Fibroblast of lung (primary cell): ENCODE data around the gene ZNRF3. TPM values are rescaled to one million over a fixed set of nuclear protein-coding genes. Genes with fewer than 3 reads are reported as not detected.

ENCODE experiments used
- DNase-seq, 2 donors: peaks; one replicate each; pipeline versions ENCODE4 v3.0.0 to v3.0.0-alpha.2; 2010; ENCODE audit warnings: low read depth in 2 of 2
- H2AFZ ChIP-seq: 2 replicates; pipeline ENCODE4 v1.5.1; 2012; ENCODE audit warnings: low read length, control low read depth, inconsistent platforms
- H3K27ac ChIP-seq: 2 replicates; pipeline ENCODE4 v1.5.1; 2011; ENCODE audit warnings: low read length, control low read depth; ENCODE audit not compliant: insufficient read depth
- H3K27me3 ChIP-seq: 2 replicates; pipeline ENCODE4 v1.5.1; 2011; ENCODE audit warnings: mild to moderate bottlenecking, low read length; ENCODE audit not compliant: control insufficient read depth, insufficient read depth
- H3K36me3 ChIP-seq: 2 replicates; pipeline ENCODE4 v1.5.1; 2011; ENCODE audit warnings: low read length; ENCODE audit not compliant: control insufficient read depth, insufficient read depth
- H3K4me1 ChIP-seq: 2 replicates; pipeline ENCODE4 v1.5.1; 2011; ENCODE audit warnings: low read length; ENCODE audit not compliant: control insufficient read depth, insufficient read depth; ENCODE audit errors: extremely low read depth
- H3K4me2 ChIP-seq: 2 replicates; pipeline ENCODE4 v1.5.1; 2011; ENCODE audit warnings: low read length, control low read depth; ENCODE audit not compliant: insufficient read depth; ENCODE audit errors: extremely low read depth
- H3K4me3 ChIP-seq, 4 experiments: fragments of 200-600 bp in 1 of 4; sonication (generic) in 1 of 4; replicated peaks in 1 of 4; 2 replicates each; pipeline ENCODE4 v1.5.1; 2011 to 2016; ENCODE audit warnings: low read length in 4 of 4, low read depth in 3 of 4, mild to moderate bottlenecking in 3 of 4, control low read depth in 2 of 4, inconsistent platforms in 1 of 4, mixed read lengths in 1 of 4; ENCODE audit not compliant: insufficient read depth in 1 of 4; ENCODE audit errors: control extremely low read depth in 1 of 4
- H3K79me2 ChIP-seq: 2 replicates; pipeline ENCODE4 v1.5.1; 2012; ENCODE audit warnings: mild to moderate bottlenecking, low read length, inconsistent platforms; ENCODE audit not compliant: control insufficient read depth, insufficient read depth
- H3K9ac ChIP-seq: 2 replicates; pipeline ENCODE4 v1.5.1; 2011; ENCODE audit warnings: mild to moderate bottlenecking, low read length, control low read depth; ENCODE audit not compliant: insufficient read depth
- H3K9me3 ChIP-seq: 2 replicates; pipeline ENCODE4 v1.5.1; 2012; ENCODE audit warnings: low read depth, low read length; ENCODE audit not compliant: control insufficient read depth, insufficient read depth
- H4K20me1 ChIP-seq: 2 replicates; pipeline ENCODE4 v1.5.1; 2011; ENCODE audit warnings: low read length; ENCODE audit not compliant: control insufficient read depth, insufficient read depth; ENCODE audit errors: extremely low read depth
- EZH2 ChIP-seq: IDR thresholded peaks from 2 replicates; pipeline ENCODE4 v1.5.1; 2012; ENCODE audit warnings: low read length, control low read depth, mild to moderate bottlenecking; ENCODE audit errors: missing control alignments
- polyA plus RNA-seq, 2 donors: library from polyadenylated mRNA; depleted of rRNA in 1 of 2; stranded (reverse) in 1 of 2; unstranded in 1 of 2; fragments of >200 nt; gene quantifications; 2 replicates each; pipeline ENCODE4 v1.2.1, GENCODE V29; 2011 to 2012; ENCODE audit warnings: missing spikeins in 1 of 2
- total RNA-seq: library from RNA; depleted of rRNA; stranded (reverse); fragments of >200 nt; gene quantifications from 2 replicates; pipeline ENCODE4 v1.2.1, GENCODE V29; 2014
- TF ChIP-seq, protein P1 (sequence below), 2 donors: IDR thresholded peaks in 1 of 2; conservative IDR thresholded peaks in 1 of 2; 1 replicate in 1 of 2; 2 replicates in 1 of 2; pipeline ENCODE4 v1.5.1; 2011 to 2012; ENCODE audit warnings: low read length in 2 of 2, control low read depth in 1 of 2, inconsistent platforms in 1 of 2, low read depth in 1 of 2, mild to moderate bottlenecking in 1 of 2

Gene ZNRF3
- total and polyA plus RNA-seq, 2 donors (not counting 1 experiment from before 2014, with no cell fraction given): 1.1 to 2.6 TPM

DNA sequence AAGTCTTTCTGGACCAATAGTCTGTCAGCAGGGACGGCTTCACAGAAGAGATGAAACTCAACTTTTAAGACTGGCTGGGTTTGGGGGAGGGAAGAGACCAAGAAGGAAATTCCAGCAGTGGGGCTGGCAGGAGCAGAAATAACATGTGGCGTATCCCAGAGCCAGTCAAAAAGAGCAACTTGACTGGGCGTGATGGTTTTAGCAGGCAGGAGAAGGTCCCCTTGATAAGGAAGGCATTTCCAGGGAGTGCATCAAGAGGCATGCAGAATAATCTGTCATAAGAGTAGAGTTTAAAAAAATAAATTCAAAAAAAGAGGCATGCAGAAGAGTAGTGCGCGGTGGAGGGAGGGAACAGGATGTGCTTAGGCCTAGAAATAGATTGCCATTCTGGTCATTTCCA is 125.8 kb downstream of the ZNRF3 start:
- no peak overlapping the region for H3K4me3 ChIP-seq
- TF ChIP-seq EZH2: no peak
- TF ChIP-seq, protein P1, sequence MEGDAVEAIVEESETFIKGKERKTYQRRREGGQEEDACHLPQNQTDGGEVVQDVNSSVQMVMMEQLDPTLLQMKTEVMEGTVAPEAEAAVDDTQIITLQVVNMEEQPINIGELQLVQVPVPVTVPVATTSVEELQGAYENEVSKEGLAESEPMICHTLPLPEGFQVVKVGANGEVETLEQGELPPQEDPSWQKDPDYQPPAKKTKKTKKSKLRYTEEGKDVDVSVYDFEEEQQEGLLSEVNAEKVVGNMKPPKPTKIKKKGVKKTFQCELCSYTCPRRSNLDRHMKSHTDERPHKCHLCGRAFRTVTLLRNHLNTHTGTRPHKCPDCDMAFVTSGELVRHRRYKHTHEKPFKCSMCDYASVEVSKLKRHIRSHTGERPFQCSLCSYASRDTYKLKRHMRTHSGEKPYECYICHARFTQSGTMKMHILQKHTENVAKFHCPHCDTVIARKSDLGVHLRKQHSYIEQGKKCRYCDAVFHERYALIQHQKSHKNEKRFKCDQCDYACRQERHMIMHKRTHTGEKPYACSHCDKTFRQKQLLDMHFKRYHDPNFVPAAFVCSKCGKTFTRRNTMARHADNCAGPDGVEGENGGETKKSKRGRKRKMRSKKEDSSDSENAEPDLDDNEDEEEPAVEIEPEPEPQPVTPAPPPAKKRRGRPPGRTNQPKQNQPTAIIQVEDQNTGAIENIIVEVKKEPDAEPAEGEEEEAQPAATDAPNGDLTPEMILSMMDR (conservative IDR thresholded peaks at IDR 0.05 in 1 of 2, IDR thresholded peaks at IDR 0.05 in 1 of 2; ENCODE audit: low read depth in 1 of 2, low read length in 2 of 2): no peak
- H2AFZ ChIP-seq: no peak overlapping the region
- no peaks in the 10 kb centered on the region for H3K36me3 ChIP-seq
- no peaks in the 10 kb centered on the region for H3K9me3 ChIP-seq
- H3K4me1 ChIP-seq: no peaks in the 10 kb centered on the region
- H3K27me3 ChIP-seq: no peaks in the 10 kb centered on the region
- H3K9ac ChIP-seq: no peak overlapping the region
- DNase-seq: peak in 1 of 2 donors; percentile 33
- H4K20me1 ChIP-seq: no peaks in the 10 kb centered on the region
- H3K27ac ChIP-seq: no peak overlapping the region
- no peaks in the 10 kb centered on the region for H3K79me2 ChIP-seq
- no peak overlapping the region for H3K4me2 ChIP-seq

DNA sequence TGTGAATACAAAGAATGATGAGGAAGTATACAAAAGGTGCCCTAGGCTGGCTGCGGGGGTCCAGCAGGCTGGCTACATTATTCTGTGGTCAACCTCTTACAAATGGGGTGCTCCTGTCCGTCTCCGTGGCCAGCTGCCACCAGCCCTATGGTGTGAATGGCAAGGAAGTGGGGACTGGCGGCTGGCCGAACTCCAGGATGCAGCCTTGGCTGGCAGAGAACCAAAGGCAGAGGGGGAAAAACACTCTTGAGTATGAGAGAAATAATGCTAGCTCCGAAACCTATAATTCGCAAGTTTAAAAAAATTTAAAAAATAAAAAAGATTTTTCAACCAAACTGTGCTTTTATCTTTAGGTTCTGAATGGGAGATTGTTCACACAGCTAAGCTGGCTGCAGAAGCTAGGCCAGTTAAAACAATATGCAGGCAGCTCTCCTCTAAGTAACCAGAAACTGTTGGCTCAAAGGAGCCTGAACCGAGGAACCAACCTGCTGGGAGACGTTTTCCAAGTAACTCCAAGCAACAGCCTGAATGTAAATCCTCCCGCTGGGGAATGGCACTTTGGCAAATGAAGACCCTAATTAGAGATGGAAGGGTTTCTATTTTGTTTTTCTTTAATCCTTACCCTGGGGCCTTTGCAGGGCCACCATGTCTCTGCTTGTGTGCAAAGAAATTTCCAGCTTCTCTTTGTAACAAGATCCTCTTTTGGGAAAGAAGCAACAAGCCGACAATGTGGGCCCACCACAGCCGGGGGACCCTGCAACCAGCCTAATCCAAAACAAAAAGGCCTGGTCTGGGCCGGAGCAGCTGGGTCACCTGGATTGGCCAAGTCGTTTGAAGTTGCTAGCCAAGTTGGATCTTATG is 128.1 kb downstream of the ZNRF3 start:
- Histone ChIP-seq H3K4me2 (no peak overlapping the region), H3K36me3 (no peaks in the 10 kb centered on the region)

DNA sequence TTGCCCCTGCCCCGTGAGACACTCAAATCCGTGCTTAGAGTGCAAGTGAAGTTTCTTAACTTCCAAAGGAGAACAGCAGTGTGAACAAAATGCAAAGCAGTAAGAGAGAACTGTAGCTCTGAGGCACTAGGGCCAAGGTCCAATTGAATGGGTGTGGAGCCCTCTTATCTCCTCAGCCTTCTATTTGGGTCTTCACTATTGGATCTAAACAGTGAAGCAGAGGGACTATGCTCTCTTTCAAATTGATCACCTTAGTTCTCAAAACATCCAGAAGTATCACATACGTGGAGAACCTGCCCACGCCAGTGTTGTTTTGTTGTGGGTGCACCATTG is 128.7 kb downstream of the ZNRF3 start:
- Histone ChIP-seq H3K4me3 (no peak overlapping the region), H3K36me3 (no peaks in the 10 kb centered on the region), H3K9me3 (no peaks in the 10 kb centered on the region), H3K27ac (no peak overlapping the region), H4K20me1 (no peaks in the 10 kb centered on the region), H3K4me2 (no peak overlapping the region), H3K27me3 (no peaks in the 10 kb centered on the region), H3K79me2 (no peaks in the 10 kb centered on the region), H3K9ac (no peak overlapping the region), H3K4me1 (no peaks in the 10 kb centered on the region), H2AFZ (no peak overlapping the region)
- TF ChIP-seq, protein P1 (conservative IDR thresholded peaks at IDR 0.05 in 1 of 2, IDR thresholded peaks at IDR 0.05 in 1 of 2; ENCODE audit: low read depth in 1 of 2, low read length in 2 of 2): no peak
- no peak for TF ChIP-seq EZH2
- DNase-seq: no peak

More for the DNA sequence above, 128.1 kb downstream of the ZNRF3 start:
- Histone ChIP-seq H3K4me3 (no peak overlapping the region), H3K27ac (no peak overlapping the region), H3K9ac (no peak overlapping the region), H3K4me1 (no peaks in the 10 kb centered on the region), H4K20me1 (no peaks in the 10 kb centered on the region), H3K79me2 (no peaks in the 10 kb centered on the region), H3K27me3 (no peaks in the 10 kb centered on the region), H2AFZ (no peak overlapping the region), H3K9me3 (no peaks in the 10 kb centered on the region)
- DNase-seq: no peak
- TF ChIP-seq, protein P1 (conservative IDR thresholded peaks at IDR 0.05 in 1 of 2, IDR thresholded peaks at IDR 0.05 in 1 of 2; ENCODE audit: low read depth in 1 of 2, low read length in 2 of 2): no peak
- no peak for TF ChIP-seq EZH2
